SU-DHL-6 (cell line): ENCODE measurements around the gene LSM3.

Experiments
- H2AFZ ChIP-seq: fragments of 200-600 bp; sonication (generic); 2 replicates; pipeline ENCODE4 v1.6.1; 2014; ENCODE audit warnings: low read depth, mild to moderate bottlenecking, moderate library complexity, mixed read lengths, antibody characterized with exemption, low read length; ENCODE audit not compliant: severe bottlenecking
- H3F3A ChIP-seq: fragments of 200-600 bp; shearing (Covaris generic); 2 replicates; pipeline ENCODE4 v1.6.0; 2016; ENCODE audit warnings: antibody characterized with exemption, mild to moderate bottlenecking; ENCODE audit not compliant: insufficient read depth
- H3K27ac ChIP-seq: fragments of 200-600 bp; sonication (generic); 2 replicates; pipeline ENCODE4 v1.5.1; 2016; ENCODE audit warnings: low read depth, mild to moderate bottlenecking, low read length, moderate library complexity, mixed read lengths
- H3K27me3 ChIP-seq: fragments of 200-600 bp; sonication (generic), shearing (Covaris generic); 2 replicates; pipeline ENCODE4 v1.6.0; 2014; ENCODE audit warnings: mild to moderate bottlenecking, low read length
- H3K36me3 ChIP-seq: fragments of 200-600 bp; sonication (generic); 2 replicates; pipeline ENCODE4 v1.6.1; 2014; ENCODE audit warnings: mild to moderate bottlenecking, low read length, mixed read lengths
- H3K4me2 ChIP-seq: fragments of 300-600, 200-600 bp; shearing (Covaris generic), sonication (generic); 2 replicates; pipeline ENCODE4 v1.6.0; 2014; ENCODE audit warnings: low read length, low read depth, mild to moderate bottlenecking; ENCODE audit not compliant: poor library complexity, severe bottlenecking
- H3K4me3 ChIP-seq: fragments of 200-600 bp; sonication (generic); 2 replicates; pipeline ENCODE4 v1.5.1; 2014; ENCODE audit warnings: antibody characterized with exemption, low read length, mild to moderate bottlenecking, mixed read lengths; ENCODE audit not compliant: insufficient read depth, poor library complexity, severe bottlenecking
- H3K79me2 ChIP-seq: fragments of 200-600 bp; sonication (generic); 2 replicates; pipeline ENCODE4 v1.6.1; 2014; ENCODE audit warnings: mild to moderate bottlenecking, low read length, moderate library complexity; ENCODE audit not compliant: insufficient read depth
- H3K9ac ChIP-seq: fragments of 200-600 bp; sonication (generic); 2 replicates; pipeline ENCODE4 v1.7.0; 2014; ENCODE audit warnings: mild to moderate bottlenecking, low read length
- H3K9me2 ChIP-seq: fragments of 200-600 bp; sonication (generic); replicated peaks from 2 replicates; pipeline ENCODE4 v1.6.1; 2014; ENCODE audit warnings: low read length; ENCODE audit not compliant: insufficient read depth
- H3K9me3 ChIP-seq: fragments of 200-600 bp; sonication (generic); 2 replicates; pipeline ENCODE4 v1.6.1; 2014; ENCODE audit warnings: low read length, mixed read lengths; ENCODE audit not compliant: insufficient read depth
- H4K20me1 ChIP-seq: fragments of 200-600 bp; sonication (generic); 2 replicates; pipeline ENCODE4 v1.6.1; 2014; ENCODE audit warnings: low read depth, mild to moderate bottlenecking, antibody characterized with exemption, low read length, moderate library complexity, mixed read lengths
- EZH2phosphoT487 ChIP-seq: fragments of 200-600 bp; sonication (generic), shearing (Covaris generic); conservative IDR thresholded peaks from 2 replicates; pipeline ENCODE4 v1.6.1; 2018; ENCODE audit warnings: mild to moderate bottlenecking, antibody characterized with exemption, low read length, moderate library complexity, mixed read lengths
- TF ChIP-seq, protein P1 (sequence below): fragments of 200-600 bp; sonication (generic); IDR thresholded peaks from one replicate; pipeline ENCODE4 v1.5.1; 2017; ENCODE audit warnings: antibody characterized with exemption, mild to moderate bottlenecking, low read length, moderate library complexity; ENCODE audit not compliant: insufficient read depth, poor library complexity, severe bottlenecking

LSM3 gene

DNA sequence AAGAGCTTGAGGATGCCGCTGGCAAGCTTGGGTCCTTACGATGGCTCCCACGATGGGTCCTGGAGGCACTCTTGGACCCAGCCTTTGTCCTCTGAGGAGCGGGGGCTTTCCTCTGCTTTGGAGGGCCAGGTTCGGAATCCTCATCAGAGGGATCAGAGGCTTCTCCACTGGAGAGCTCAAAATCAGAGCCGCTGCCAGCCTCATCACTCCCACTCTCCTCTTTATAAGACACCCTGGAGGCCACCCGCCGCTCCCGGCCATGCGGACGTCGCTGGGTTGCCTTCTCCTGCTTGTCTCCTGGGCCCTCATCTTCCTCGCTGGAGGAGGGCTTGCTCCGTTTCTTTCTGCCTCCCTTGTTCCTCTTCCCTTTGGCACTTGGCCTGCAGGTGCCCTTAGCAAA, 20.2 kb upstream of the LSM3 start:
- Histone ChIP-seq H3K36me3 (peaks cover 37% of the 10 kb centered on the region), H3K4me2 (no peak overlapping the region), H3K27me3 (no peaks in the 10 kb centered on the region), H3K9me3 (0 out of 2 replicates have a peak, but pooled peaks cover 8% of the 10 kb centered on the region), H4K20me1 (no peaks in the 10 kb centered on the region), H3K79me2 (no peaks in the 10 kb centered on the region), H3K9ac (no peak overlapping the region), H3K27ac (no peak overlapping the region), H3F3A (no peaks in the 10 kb centered on the region), H3K9me2 (no peaks in the 10 kb centered on the region), H3K4me3 (no peak overlapping the region), H2AFZ (no peak overlapping the region)
- no peak for TF ChIP-seq EZH2phosphoT487
- TF ChIP-seq, protein P1, sequence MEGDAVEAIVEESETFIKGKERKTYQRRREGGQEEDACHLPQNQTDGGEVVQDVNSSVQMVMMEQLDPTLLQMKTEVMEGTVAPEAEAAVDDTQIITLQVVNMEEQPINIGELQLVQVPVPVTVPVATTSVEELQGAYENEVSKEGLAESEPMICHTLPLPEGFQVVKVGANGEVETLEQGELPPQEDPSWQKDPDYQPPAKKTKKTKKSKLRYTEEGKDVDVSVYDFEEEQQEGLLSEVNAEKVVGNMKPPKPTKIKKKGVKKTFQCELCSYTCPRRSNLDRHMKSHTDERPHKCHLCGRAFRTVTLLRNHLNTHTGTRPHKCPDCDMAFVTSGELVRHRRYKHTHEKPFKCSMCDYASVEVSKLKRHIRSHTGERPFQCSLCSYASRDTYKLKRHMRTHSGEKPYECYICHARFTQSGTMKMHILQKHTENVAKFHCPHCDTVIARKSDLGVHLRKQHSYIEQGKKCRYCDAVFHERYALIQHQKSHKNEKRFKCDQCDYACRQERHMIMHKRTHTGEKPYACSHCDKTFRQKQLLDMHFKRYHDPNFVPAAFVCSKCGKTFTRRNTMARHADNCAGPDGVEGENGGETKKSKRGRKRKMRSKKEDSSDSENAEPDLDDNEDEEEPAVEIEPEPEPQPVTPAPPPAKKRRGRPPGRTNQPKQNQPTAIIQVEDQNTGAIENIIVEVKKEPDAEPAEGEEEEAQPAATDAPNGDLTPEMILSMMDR: no peak

DNA sequence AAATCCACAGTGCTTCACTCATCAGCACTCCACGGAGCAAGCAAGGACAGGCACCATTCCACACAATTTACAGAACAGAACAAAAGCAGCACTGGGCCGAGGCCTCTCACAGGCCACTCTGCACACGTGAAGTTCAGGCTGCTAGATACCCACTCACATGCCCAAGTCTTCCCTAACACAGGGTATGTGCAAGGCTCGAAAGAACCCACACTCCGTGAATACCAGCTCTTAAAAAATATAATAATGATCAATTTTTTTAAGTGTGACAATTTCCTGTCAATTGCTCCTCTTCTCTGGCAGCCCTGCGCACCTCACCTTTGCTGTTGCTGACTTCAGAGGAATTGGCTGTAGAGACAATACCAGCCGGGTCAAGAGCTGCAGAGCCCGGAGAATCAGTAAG, 19.2 kb upstream of the LSM3 start:
- H3F3A ChIP-seq: no peaks in the 10 kb centered on the region
- TF ChIP-seq, protein P1: no peak
- no peak for TF ChIP-seq EZH2phosphoT487
- H4K20me1 ChIP-seq: no peaks in the 10 kb centered on the region
- no peak overlapping the region for H3K4me3 ChIP-seq
- H3K27me3 ChIP-seq: no peaks in the 10 kb centered on the region
- H2AFZ ChIP-seq: no peak overlapping the region
- H3K9me3 ChIP-seq: 0 out of 2 replicates have a peak, but pooled peaks cover 8% of the 10 kb centered on the region
- no peak overlapping the region for H3K4me2 ChIP-seq
- H3K79me2 ChIP-seq: no peaks in the 10 kb centered on the region
- no peaks in the 10 kb centered on the region for H3K9me2 ChIP-seq
- H3K27ac ChIP-seq: no peak overlapping the region
- peaks cover 46% of the 10 kb centered on the region for H3K36me3 ChIP-seq
- H3K9ac ChIP-seq: no peak overlapping the region

DNA sequence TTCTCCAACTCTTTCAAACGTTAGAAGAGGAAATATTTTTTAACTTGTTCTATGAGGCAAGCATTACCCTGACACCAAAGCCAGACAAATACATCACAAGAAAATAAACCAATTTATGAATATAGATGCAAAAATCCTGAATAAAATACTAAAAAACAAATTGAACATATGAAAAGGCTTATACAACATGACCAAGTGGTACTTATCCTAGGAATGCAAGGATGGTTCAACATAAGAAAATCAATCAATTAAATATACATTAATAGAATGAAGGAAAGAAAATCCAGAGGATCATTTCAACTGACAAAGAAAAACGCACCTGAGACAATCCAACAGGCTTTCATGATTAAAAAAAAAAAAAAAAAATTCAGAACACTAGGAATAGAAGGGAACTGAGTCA, 17.3 kb upstream of the LSM3 start:
- TF ChIP-seq, protein P1: no peak
- no peak for TF ChIP-seq EZH2phosphoT487
- no peak overlapping the region for H3K4me3 ChIP-seq
- H3K9me2 ChIP-seq: no peaks in the 10 kb centered on the region
- H3K27ac ChIP-seq: no peak overlapping the region
- no peaks in the 10 kb centered on the region for H4K20me1 ChIP-seq
- no peak overlapping the region for H2AFZ ChIP-seq
- no peak overlapping the region for H3K4me2 ChIP-seq
- no peak overlapping the region for H3K9ac ChIP-seq
- 0 out of 2 replicates have a peak, but pooled peaks cover 8% of the 10 kb centered on the region for H3K9me3 ChIP-seq
- no peaks in the 10 kb centered on the region for H3K79me2 ChIP-seq
- no peaks in the 10 kb centered on the region for H3K27me3 ChIP-seq
- peaks cover 48% of the 10 kb centered on the region for H3K36me3 ChIP-seq
- H3F3A ChIP-seq: no peaks in the 10 kb centered on the region
